ENCODE measurements around the gene F12. TPM values are rescaled to one million over a fixed set of nuclear protein-coding genes. Genes with fewer than 3 reads are reported as not detected.
A peak's percentile ranks its signal among the peaks of the same experiment; 100 is the strongest.

The F12 gene
- total and polyA plus RNA-seq, 2 of the 8 experiments (the other 6 are each of a cell fraction or from before 2014, with no cell fraction given) = 6.5 to 7.8 TPM

DNA sequence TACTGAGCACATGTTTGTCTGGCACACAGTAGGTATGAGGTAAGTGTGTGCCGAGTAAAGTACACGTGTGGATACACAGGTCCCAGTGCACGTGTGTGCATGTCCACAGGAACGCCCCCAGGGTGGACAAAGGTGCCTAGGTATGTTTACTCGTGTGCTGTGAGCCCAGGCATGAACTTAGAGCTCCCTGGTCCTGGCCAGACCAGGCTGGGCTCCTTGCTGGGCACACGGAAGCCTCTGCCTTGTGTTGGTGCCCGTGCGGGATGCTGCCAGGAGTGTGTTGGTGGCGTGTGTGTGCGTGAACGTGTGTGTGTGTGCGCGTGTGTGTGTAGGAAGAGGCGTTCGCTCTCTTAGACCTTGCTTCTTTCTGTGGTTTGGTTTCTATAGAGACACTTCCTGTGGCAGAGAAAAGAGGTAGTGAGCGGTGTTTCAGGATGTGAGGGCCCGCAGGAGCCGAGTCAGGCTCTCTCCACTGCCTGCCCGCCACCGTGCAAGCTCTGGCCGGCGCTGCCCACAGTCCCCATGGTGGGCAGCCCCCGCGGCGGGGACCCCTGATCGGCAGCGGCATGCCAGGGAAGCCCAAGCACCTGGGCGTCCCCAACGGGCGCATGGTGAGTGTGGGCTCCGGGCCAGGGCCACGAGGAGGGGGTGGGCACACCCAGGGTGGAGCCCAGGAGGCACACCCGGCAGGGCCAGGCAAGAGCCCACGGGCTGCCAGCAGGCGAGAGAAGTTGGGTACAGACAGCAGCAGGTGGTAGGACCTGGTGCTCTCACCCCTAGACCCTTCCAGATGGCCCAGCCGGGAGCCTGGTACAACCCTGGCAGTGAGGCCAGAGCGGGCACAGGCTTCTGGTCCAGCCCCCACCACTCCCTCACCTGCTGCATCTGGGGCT is 51.7 kb downstream of the F12 start, which contains the start of gene RGS14:
Gene RGS14 (plus strand): TSS at position 466 of the 893 bp plus-strand sequence. CDS start 101 bp downstream, at position 567.
- no peaks in the 10 kb centered on the region for H3K79me1 ChIP-seq (ENCODE audit: low read depth, low read length)
- H2BK15ac ChIP-seq (ENCODE audit: low read length) = no peak within 1 kb of the TSS
- H4K91ac ChIP-seq (replicated peaks; ENCODE audit: insufficient read length, low read length) = no peak within 1 kb of the TSS
- POLR2A ChIA-PET (ENCODE audit: partially characterized antibody) = interaction anchor here (0.8 to 1.7 kb wide), 3 partner anchors 41 to 97 kb away, joined by 3 to 4 read pairs (median 3); no protein-coding TSS in a partner anchor
- H3K14ac ChIP-seq (ENCODE audit: insufficient read length) = no peak within 1 kb of the TSS
- no peak for DNase-seq (ENCODE audit: low read depth in 1 of 2, low spot score in 2 of 2)
- H3K4me1 ChIP-seq (replicated peaks in 1 of 4; ENCODE audit: control insufficient read depth in 3 of 4, insufficient read depth in 4 of 4, low read length in 3 of 4) = peaks cover 0 to 10% (median 6%) of the 10 kb centered on the region in 4 experiments; a peak in 6 of 7 replicates
- H2BK5ac ChIP-seq (ENCODE audit: low read depth, low read length) = no peak within 1 kb of the TSS
- H3K23me2 ChIP-seq (ENCODE audit: low read depth, low read length) = no peaks in the 10 kb centered on the region; the same call in 1 of the 2 replicates
- H3K4me3 ChIP-seq (ENCODE audit: extremely low read depth in 1 of 4, insufficient read depth in 2 of 4, low read depth in 3 of 4, low read length in 4 of 4) = no peak within 1 kb of the TSS
- H2BK120ac ChIP-seq (replicated peaks; ENCODE audit: low read depth, low read length) = no peak within 1 kb of the TSS
- peak within 1 kb of the TSS; percentile 85 for H3K4ac ChIP-seq (replicated peaks; ENCODE audit: insufficient read length, low read depth, low read length)
- H3K9ac ChIP-seq (replicated peaks in 1 of 4; ENCODE audit: extremely low read depth in 1 of 4, low read depth in 3 of 4, low read length in 3 of 4) = no peak within 1 kb of the TSS; a peak in 1 of 7 replicates
- no peak within 1 kb of the TSS for H2AFZ ChIP-seq (ENCODE audit: low read length)
- no peak within 1 kb of the TSS for H3K18ac ChIP-seq (ENCODE audit: extremely low read depth, low read length)
- no peaks in the 10 kb centered on the region for H4K20me1 ChIP-seq (replicated peaks in 1 of 2; ENCODE audit: control insufficient read depth in 1 of 2, insufficient read depth in 2 of 2, low read length in 2 of 2)
- 81% methylated on average over 33 of the region's 37 CpGs; no CpG with 5 or more reads in 1 of the 2 experiments for WGBS, 2 experiments (ENCODE audit: extremely low coverage in 1 of 2, insufficient coverage in 1 of 2, insufficient read length in 1 of 2, insufficient replicate concordance in 2 of 2, low coverage in 1 of 2, low lambda C conversion rate in 2 of 2, missing lambda C conversion rate in 1 of 2)
- H3K4me2 ChIP-seq (ENCODE audit: insufficient read depth in 1 of 2, low read depth in 2 of 2, low read length in 2 of 2) = no peak within 1 kb of the TSS
- FAIRE-seq = no peak
- H4K5ac ChIP-seq (ENCODE audit: insufficient read length, low read depth, low read length) = no peak within 1 kb of the TSS
- CTCF ChIA-PET (ENCODE audit: partially characterized antibody) = interaction anchor here (1.1 to 11.2 kb wide), 5 partner anchors 11 to 46 kb away, joined by 3 to 142 read pairs (median 5); no protein-coding TSS in a partner anchor
- H4K8ac ChIP-seq (ENCODE audit: extremely low read depth, insufficient read depth, low read length) = peak within 1 kb of the TSS; percentile 63; the same call in 1 of the 2 replicates
- H3K9me3 ChIP-seq (ENCODE audit: insufficient read depth in 2 of 2, low read depth in 1 of 2, low read length in 1 of 2) = no peaks in the 10 kb centered on the region
- H2BK12ac ChIP-seq (ENCODE audit: low read depth, low read length) = peak within 1 kb of the TSS; percentile 75; the same call in 1 of the 2 replicates
- H3K27ac ChIP-seq (ENCODE audit: low read depth, low read length) = no peak within 1 kb of the TSS
- no peak within 1 kb of the TSS for H3K56ac ChIP-seq (replicated peaks; ENCODE audit: insufficient read length, low read depth, low read length)
- H3K79me2 ChIP-seq (ENCODE audit: control insufficient read depth in 1 of 2, insufficient read depth in 2 of 2, low read length in 2 of 2) = no peaks in the 10 kb centered on the region
- peak within 1 kb of the TSS; percentile 48; the same call in 1 of the 2 replicates for H2BK20ac ChIP-seq (ENCODE audit: low read length)
- no peak within 1 kb of the TSS for H3K23ac ChIP-seq (ENCODE audit: insufficient read length)
- H3K27me3 ChIP-seq (replicated peaks in 1 of 4; ENCODE audit: control insufficient read depth in 3 of 4, extremely low read depth in 1 of 4, insufficient read depth in 3 of 4, low read length in 3 of 4) = peaks cover 0 to 8% (median 1%) of the 10 kb centered on the region in 4 experiments; a peak in 3 of 7 replicates
- peak within 1 kb of the TSS; percentile 56; the same call in 1 of the 2 replicates for H2AK5ac ChIP-seq (ENCODE audit: low read depth, low read length)
- H3K36me3 ChIP-seq (ENCODE audit: control insufficient read depth in 2 of 4, insufficient read depth in 4 of 4, low read length in 3 of 4) = no peaks in the 10 kb centered on the region
- no peak for TF ChIP-seq ASH2L (IDR thresholded peaks at IDR 0.05; ENCODE audit: low read length)
